Vagina (tissue), 2 donors: ENCODE data around the gene LMO1.

ENCODE experiments used
- POLR2A ChIP-seq, 2 donors: fragments of 450-650 bp; IDR thresholded peaks; one replicate each; pipeline ENCODE4 v1.6.1; 2017; ENCODE audit warnings: antibody characterized with exemption in 2 of 2, mild to moderate bottlenecking in 2 of 2, moderate library complexity in 2 of 2
- TF ChIP-seq, protein P1 (sequence below), 3 experiments: fragments of 450-650 bp in 2 of 3; fragments of 200-600 bp in 1 of 3; sonication (generic) in 1 of 3; IDR thresholded peaks; one replicate each; pipeline ENCODE4 v1.5.1; 2017 to 2019; ENCODE audit warnings: antibody characterized with exemption in 3 of 3, mild to moderate bottlenecking in 2 of 3, moderate library complexity in 2 of 3

- no peak for TF ChIP-seq POLR2A (IDR thresholded peaks at IDR 0.05)
- TF ChIP-seq, protein P1, sequence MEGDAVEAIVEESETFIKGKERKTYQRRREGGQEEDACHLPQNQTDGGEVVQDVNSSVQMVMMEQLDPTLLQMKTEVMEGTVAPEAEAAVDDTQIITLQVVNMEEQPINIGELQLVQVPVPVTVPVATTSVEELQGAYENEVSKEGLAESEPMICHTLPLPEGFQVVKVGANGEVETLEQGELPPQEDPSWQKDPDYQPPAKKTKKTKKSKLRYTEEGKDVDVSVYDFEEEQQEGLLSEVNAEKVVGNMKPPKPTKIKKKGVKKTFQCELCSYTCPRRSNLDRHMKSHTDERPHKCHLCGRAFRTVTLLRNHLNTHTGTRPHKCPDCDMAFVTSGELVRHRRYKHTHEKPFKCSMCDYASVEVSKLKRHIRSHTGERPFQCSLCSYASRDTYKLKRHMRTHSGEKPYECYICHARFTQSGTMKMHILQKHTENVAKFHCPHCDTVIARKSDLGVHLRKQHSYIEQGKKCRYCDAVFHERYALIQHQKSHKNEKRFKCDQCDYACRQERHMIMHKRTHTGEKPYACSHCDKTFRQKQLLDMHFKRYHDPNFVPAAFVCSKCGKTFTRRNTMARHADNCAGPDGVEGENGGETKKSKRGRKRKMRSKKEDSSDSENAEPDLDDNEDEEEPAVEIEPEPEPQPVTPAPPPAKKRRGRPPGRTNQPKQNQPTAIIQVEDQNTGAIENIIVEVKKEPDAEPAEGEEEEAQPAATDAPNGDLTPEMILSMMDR (IDR thresholded peaks at IDR 0.05), result no peak
These were observed 80.6 kb downstream of the LMO1 start for GRCh38 chr11:8183111-8183510.
